K562 (cell line): Measurements from ENCODE around the gene ATXN1L. TPM values are rescaled to one million over a fixed set of nuclear protein-coding genes. Genes with fewer than 3 reads are reported as not detected.

Experiments used
- EGR1 ChIP-seq: fragments of 450-650 bp; conservative IDR thresholded peaks from 2 replicates; pipeline ENCODE4 v1.6.1; 2017; ENCODE audit warnings: mild to moderate bottlenecking
- ELK1 ChIP-seq: sonication (generic); formaldehyde crosslinking; IDR thresholded peaks from 2 replicates; pipeline ENCODE4 v1.8.1; 2022; ENCODE audit warnings: missing genetic modification reagents
- HDAC8 ChIP-seq: fragments of 450-650 bp; IDR thresholded peaks from 2 replicates; pipeline ENCODE4 v1.6.1; 2016; ENCODE audit warnings: mild to moderate bottlenecking, missing genetic modification characterization, moderate library complexity, missing compliant biosample characterization
- MAZ ChIP-seq, 2 experiments: fragments of 450-650 bp in 1 of 2; sonication (generic) in 1 of 2; formaldehyde crosslinking; IDR thresholded peaks in 1 of 2; conservative IDR thresholded peaks in 1 of 2; 2 replicates each; pipeline versions ENCODE4 v1.4.0 to v1.5.0; 2020; ENCODE audit warnings: mild to moderate bottlenecking in 1 of 2, missing genetic modification reagents in 1 of 2
- NR2C2 ChIP-seq, 2 experiments: fragments of 200-800 bp in 1 of 2; sonication (Bioruptor generic) in 1 of 2; sonication (generic) in 1 of 2; formaldehyde crosslinking in 1 of 2; IDR thresholded peaks; 2 replicates each; pipeline versions ENCODE4 v1.6.1 to v1.8.0; 2016 to 2022; ENCODE audit warnings: mild to moderate bottlenecking in 1 of 2, missing compliant biosample characterization in 1 of 2, missing genetic modification characterization in 1 of 2, missing genetic modification reagents in 1 of 2
- NRF1 ChIP-seq, 2 experiments: fragments of 450-650 bp; IDR thresholded peaks in 1 of 2; conservative IDR thresholded peaks in 1 of 2; 2 replicates each; pipeline ENCODE4 v1.6.1; 2014; ENCODE audit warnings: mild to moderate bottlenecking in 2 of 2
- NUFIP1 ChIP-seq: fragments of 450-650 bp; IDR thresholded peaks from 2 replicates; pipeline ENCODE4 v1.6.1; 2018; ENCODE audit not compliant: partially characterized antibody
- POLR2H ChIP-seq: IDR thresholded peaks from 2 replicates; pipeline ENCODE4 v1.6.1; 2016; ENCODE audit warnings: missing genetic modification characterization, low read depth, mild to moderate bottlenecking, control low read depth, missing compliant biosample characterization, moderate library complexity
- SAP30 ChIP-seq: fragments of 200-600 bp; sonication (generic); IDR thresholded peaks from 2 replicates; pipeline ENCODE4 v1.6.1; 2012; ENCODE audit warnings: borderline replicate concordance, low read depth, mild to moderate bottlenecking, moderate library complexity, low read length, control low read depth, inconsistent platforms; ENCODE audit not compliant: insufficient read depth, poor library complexity, severe bottlenecking
- SIN3A ChIP-seq, 2 experiments: fragments of 150-350 bp in 1 of 2; IDR thresholded peaks; 2 replicates each; pipeline ENCODE4 v1.6.1; 2011 to 2016; ENCODE audit warnings: borderline replicate concordance in 2 of 2, low read depth in 2 of 2, low read length in 2 of 2, mild to moderate bottlenecking in 2 of 2, moderate library complexity in 2 of 2; ENCODE audit not compliant: control insufficient read depth in 1 of 2
- TBP ChIP-seq: optimal IDR thresholded peaks from 2 replicates; pipeline ENCODE3; 2011; ENCODE audit warnings: low read depth, low read length, improper control_type of control experiment
- TFAP4 ChIP-seq: sonication (generic); formaldehyde crosslinking; IDR thresholded peaks from 2 replicates; pipeline ENCODE4 v1.8.0; 2022; ENCODE audit warnings: missing genetic modification reagents, mild to moderate bottlenecking, moderate library complexity, borderline replicate concordance
- ZBTB7A ChIP-seq: IDR thresholded peaks from 2 replicates; pipeline ENCODE4 v1.6.1; 2011; ENCODE audit warnings: low read depth, mild to moderate bottlenecking, low read length, moderate library complexity, borderline replicate concordance; ENCODE audit not compliant: control insufficient read depth
- ZNF318 ChIP-seq, 2 experiments: fragments of 450-650 bp; IDR thresholded peaks; 2 replicates each; pipeline ENCODE4 v1.6.1; 2016; ENCODE audit warnings: mild to moderate bottlenecking in 2 of 2, borderline replicate concordance in 1 of 2, low read depth in 1 of 2, moderate library complexity in 1 of 2
- polyA plus RNA-seq, 8 experiments: library from polyadenylated mRNA; depleted of rRNA in 4 of 8; stranded (reverse) in 5 of 8; unstranded in 3 of 8; fragments of >200 nt; fragmentation: Nextera tagmentation in 2 of 8; fragmentation: Illumina TruSeq in 1 of 8; extraction: Ambion mirVana in 2 of 8; extraction: Trizol in 1 of 8; gene quantifications; 2 replicates each; pipeline versions ENCODE4 v1.2.1 to v1.2.3, GENCODE V29; 2011 to 2014; ENCODE audit warnings: inconsistent platforms in 1 of 8, missing spikeins in 1 of 8
- total RNA-seq, 7 experiments: library from RNA; depleted of rRNA in 6 of 7; stranded (reverse); fragments of >200 nt in 6 of 7; fragmentation: Illumina TruSeq in 2 of 7; extraction: Trizol in 2 of 7; gene quantifications; 2 replicates each; pipeline versions ENCODE4 v1.2.1 to v1.2.3, GENCODE V29; 2011 to 2021; ENCODE audit warnings: low replicate concordance in 1 of 7

Gene ATXN1L
- total and polyA plus RNA-seq, 9 of the 15 experiments (the other 6 are each of a cell fraction or from before 2014, with no cell fraction given) = 1.4 to 11.3 (median 9.3) TPM

- TF ChIP-seq ZNF318 (IDR thresholded peaks at IDR 0.05; ENCODE audit: borderline replicate concordance in 1 of 2, low read depth in 1 of 2) (no peak), TBP (peak; percentile 21), NUFIP1 (no peak), NRF1 (conservative IDR thresholded peaks at IDR 0.05 in 1 of 2, IDR thresholded peaks at IDR 0.05 in 1 of 2) (peak; percentile 84; a peak in 3 of 4 replicates), NR2C2 (CRISPR knock-in tag; IDR thresholded peaks at IDR 0.05) (no peak), NR2C2 (tag; IDR thresholded peaks at IDR 0.05) (peak; percentile 25; the same call in 1 of the 2 replicates), MAZ (CRISPR knock-in tag; conservative IDR thresholded peaks at IDR 0.05 in 1 of 2, IDR thresholded peaks at IDR 0.05 in 1 of 2) (peak; percentile 70 to 82; a peak in 3 of 4 replicates), HDAC8 (tag) (0 out of 2 replicates have a peak, but pooled peaks have one; percentile 51), POLR2H (tag) (no peak), EGR1 (peak; percentile 19; the same call in 1 of the 2 replicates), TFAP4 (CRISPR knock-in tag) (peak; percentile 80; the same call in 1 of the 2 replicates), ZBTB7A (peak; percentile 96), ELK1 (no peak), SIN3A (IDR thresholded peaks at IDR 0.05; ENCODE audit: borderline replicate concordance in 2 of 2, control insufficient read depth in 1 of 2, low read depth in 2 of 2, low read length in 2 of 2) (peak in 1 of 2 experiments; percentile 73; a peak in 1 of 4 replicates), SAP30 (peak; percentile 37)
Measured at GRCh38 chr16:71883849-71884638, 38.3 kb downstream of the ATXN1L start, which contains the start of gene ZNF821 (continued).
